ENCODE results near the gene TMEM107.

- TF ChIP-seq CTCF (IDR thresholded peaks at IDR 0.05) = peak in 1 of 5 experiments; percentile 27
- peak; percentile 79 to 84 for TF ChIP-seq POLR2A (IDR thresholded peaks at IDR 0.05)
- TF ChIP-seq EP300 (IDR thresholded peaks at IDR 0.05) = peak; percentile 86 to 96
Measured at GRCh38 chr17:8222630-8223355, 46.6 kb upstream of the TMEM107 start.
